ELR (cell line): Measurements from ENCODE around the gene HS3ST6.
"Not testable (repeated sequence)": the region's sequence is repeated elsewhere in the genome, so short reads cannot be mapped to it uniquely, and the experiment has no call there.

Experiments
- DNase-seq: peaks from one replicate; pipeline ENCODE4 v3.0.0-alpha.2; 2015; ENCODE audit warnings: low read depth

Gene HS3ST6

GRCh38 chr16:1877804-1878203 is 40.4 kb downstream of the HS3ST6 start:
- no peak for DNase-seq

GRCh38 chr16:1877089-1877488 is 41.1 kb downstream of the HS3ST6 start:
- DNase-seq, result no peak

- no peak for DNase-seq
These were observed 41.7 kb downstream of the HS3ST6 start for GRCh38 chr16:1876468-1876867.

- not testable (repeated sequence) for DNase-seq
These were observed 42.1 kb downstream of the HS3ST6 start for GRCh38 chr16:1876066-1876465.

GRCh38 chr16:1874854-1875253 is 43.4 kb downstream of the HS3ST6 start:
- DNase-seq, result no peak

GRCh38 chr16:1871974-1872635 is 46.1 kb downstream of the HS3ST6 start, which contains the start of gene MEIOB:
TSS of gene MEIOB (minus strand) at chr16:1872164. CDS start at chr16:1868175, 3,989 bp downstream.
- no peak for DNase-seq

GRCh38 chr16:1870365-1871082 is 47.7 kb downstream of the HS3ST6 start:
- DNase-seq, result peak; percentile 85

- no peak for DNase-seq
These were observed 52.1 kb downstream of the HS3ST6 start for GRCh38 chr16:1865902-1866690.

- peak; percentile 51 for DNase-seq
These were observed 54.3 kb downstream of the HS3ST6 start for GRCh38 chr16:1863681-1864460.

GRCh38 chr16:1862394-1862793 is 55.8 kb downstream of the HS3ST6 start:
- no peak for DNase-seq

- no peak for DNase-seq
These were observed 56.5 kb downstream of the HS3ST6 start for GRCh38 chr16:1861730-1862129.
